ENCODE measurements around the gene DNAI1.

GRCh38 chr9:34464571-34464970 is 6.0 kb downstream of the DNAI1 start:
- no peak for TF ChIP-seq CTCF (IDR thresholded peaks at IDR 0.05)
- no peak for TF ChIP-seq POLR2A (IDR thresholded peaks at IDR 0.05)

All from tibial nerve (tissue), 3 donors.